ENCODE results near the gene SCYL3.
"Not testable (repeated sequence)": the region's sequence is repeated elsewhere in the genome, so short reads cannot be mapped to it uniquely, and the experiment has no call there.

The SCYL3 gene

GRCh38 chr1:169867012-169867675, 26.6 kb downstream of the SCYL3 start:
- no peak for DNase-seq

GRCh38 chr1:169866577-169866976, 27.1 kb downstream of the SCYL3 start:
- no peak for DNase-seq

- DNase-seq, result not testable (repeated sequence)
Measured at GRCh38 chr1:169864531-169864930, 29.2 kb downstream of the SCYL3 start.

GRCh38 chr1:169860750-169861149, 32.9 kb downstream of the SCYL3 start:
- no peak for DNase-seq

GRCh38 chr1:169860187-169860586, 33.5 kb downstream of the SCYL3 start:
- no peak for DNase-seq

- no peak for DNase-seq
Measured at GRCh38 chr1:169859001-169859400, 34.7 kb downstream of the SCYL3 start.

GRCh38 chr1:169858467-169858866, 35.2 kb downstream of the SCYL3 start:
- DNase-seq, result no peak

GRCh38 chr1:169853341-169853740, 40.4 kb downstream of the SCYL3 start:
- no peak for DNase-seq

GRCh38 chr1:169849346-169850022, 44.2 kb downstream of the SCYL3 start:
- no peak for DNase-seq

- no peak for DNase-seq
Measured at GRCh38 chr1:169848456-169848855, 45.2 kb downstream of the SCYL3 start.

- no peak for DNase-seq
Measured at GRCh38 chr1:169844941-169845608, 48.6 kb downstream of the SCYL3 start.

- no peak for DNase-seq
Measured at GRCh38 chr1:169838942-169839341, 54.8 kb downstream of the SCYL3 start.

GRCh38 chr1:169836198-169836597, 57.5 kb downstream of the SCYL3 start:
- no peak for DNase-seq

GRCh38 chr1:169835647-169836046, 58.0 kb downstream of the SCYL3 start:
- DNase-seq, result no peak

GRCh38 chr1:169834869-169835268, 58.8 kb downstream of the SCYL3 start:
- no peak for DNase-seq

- no peak for DNase-seq
Measured at GRCh38 chr1:169833179-169833901, 60.4 kb downstream of the SCYL3 start.

GRCh38 chr1:169829671-169830070, 64.0 kb downstream of the SCYL3 start:
- DNase-seq, result no peak

- no peak for DNase-seq
Measured at GRCh38 chr1:169824153-169824552, 69.5 kb downstream of the SCYL3 start.

- no peak for DNase-seq
Measured at GRCh38 chr1:169821500-169821899, 72.2 kb downstream of the SCYL3 start.

- no peak for DNase-seq
Measured at GRCh38 chr1:169816617-169817016, 77.1 kb downstream of the SCYL3 start.

GRCh38 chr1:169814265-169814664, 79.4 kb downstream of the SCYL3 start:
- no peak for DNase-seq

- DNase-seq, result no peak
Measured at GRCh38 chr1:169812131-169812530, 81.6 kb downstream of the SCYL3 start.

- not testable (repeated sequence) for DNase-seq
Measured at GRCh38 chr1:169811418-169812035, 82.2 kb downstream of the SCYL3 start.

All from NCI-H2171 (cell line).